GM19023 (cell line): ENCODE results near the gene LHX4.
A peak's percentile ranks its signal among the peaks of the same experiment; 100 is the strongest.

Experiments
- ATAC-seq: cut with Tn5 transposase; IDR thresholded peaks from one replicate; pipeline ENCODE4 v1.9.1; 2021; ENCODE audit warnings: mild to moderate bottlenecking, moderate library complexity; ENCODE audit not compliant: unreplicated experiment

LHX4 gene

GRCh38 chr1:180241716-180242544 is 11.9 kb downstream of the LHX4 start:
- ATAC-seq: no peak

GRCh38 chr1:180243517-180244221 is 13.6 kb downstream of the LHX4 start:
- ATAC-seq: no peak

DNA sequence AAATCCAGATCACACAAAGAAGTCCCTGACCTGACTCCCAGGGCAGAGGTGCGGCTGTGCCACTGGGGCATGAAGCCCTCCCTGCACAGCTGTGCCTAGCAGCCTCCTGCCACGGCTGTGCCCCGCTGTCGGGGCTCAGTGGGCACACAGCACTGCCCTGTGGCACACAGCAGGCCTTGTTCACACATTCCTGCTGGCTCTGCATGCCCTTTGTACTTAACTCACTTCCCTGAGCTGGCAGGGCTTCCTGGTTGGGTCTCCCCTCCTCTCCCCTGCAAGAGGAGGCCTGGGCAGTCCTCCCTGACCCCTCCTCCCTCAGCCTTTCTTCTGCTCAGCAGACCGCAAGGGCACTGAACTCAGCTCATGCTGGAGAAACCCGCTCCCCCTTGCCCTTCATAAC is 14.8 kb downstream of the LHX4 start:
- ATAC-seq: no peak

- ATAC-seq: no peak
These were observed 16.5 kb downstream of the LHX4 start for GRCh38 chr1:180246579-180246978.

DNA sequence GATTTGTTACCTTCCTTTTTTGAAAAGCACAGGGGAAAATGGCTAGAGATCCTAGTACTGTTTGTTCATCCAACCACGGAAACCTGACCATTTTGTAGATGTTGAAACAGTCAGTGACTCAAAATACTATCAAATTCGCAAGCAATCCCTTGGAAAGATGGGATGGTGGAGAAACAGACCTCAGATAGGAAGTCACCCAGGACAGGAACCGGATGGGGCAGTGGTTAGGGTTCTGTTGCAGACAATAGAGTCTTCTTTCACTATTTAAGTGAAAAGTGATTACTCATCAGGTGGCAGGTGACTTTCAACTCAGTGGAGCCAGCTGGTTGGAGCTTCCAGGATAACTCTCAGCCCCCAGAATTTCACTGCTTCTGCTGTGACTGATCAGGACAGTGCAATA is 17.0 kb downstream of the LHX4 start:
- ATAC-seq: no peak

DNA sequence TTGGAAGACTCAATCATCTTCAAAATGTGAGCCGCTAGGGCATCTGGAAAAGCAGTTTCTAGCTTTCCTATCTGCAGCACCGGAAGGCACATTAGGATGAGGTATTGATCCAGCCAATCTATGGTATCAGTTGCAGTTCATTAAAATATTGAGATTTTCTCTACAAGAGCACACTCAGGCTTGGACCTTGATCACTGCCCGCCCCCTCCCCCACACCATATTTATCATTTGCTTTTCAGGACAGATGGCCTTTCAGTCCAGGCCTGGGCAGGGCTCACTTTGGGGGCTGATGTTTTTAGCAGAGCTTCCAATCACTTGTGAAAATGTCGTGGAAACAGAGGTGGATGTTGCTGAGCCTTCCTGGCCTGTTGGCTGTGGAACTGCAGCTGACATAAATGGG is 17.5 kb downstream of the LHX4 start:
- ATAC-seq: no peak

GRCh38 chr1:180248176-180248575 is 18.1 kb downstream of the LHX4 start:
- no peak for ATAC-seq

DNA sequence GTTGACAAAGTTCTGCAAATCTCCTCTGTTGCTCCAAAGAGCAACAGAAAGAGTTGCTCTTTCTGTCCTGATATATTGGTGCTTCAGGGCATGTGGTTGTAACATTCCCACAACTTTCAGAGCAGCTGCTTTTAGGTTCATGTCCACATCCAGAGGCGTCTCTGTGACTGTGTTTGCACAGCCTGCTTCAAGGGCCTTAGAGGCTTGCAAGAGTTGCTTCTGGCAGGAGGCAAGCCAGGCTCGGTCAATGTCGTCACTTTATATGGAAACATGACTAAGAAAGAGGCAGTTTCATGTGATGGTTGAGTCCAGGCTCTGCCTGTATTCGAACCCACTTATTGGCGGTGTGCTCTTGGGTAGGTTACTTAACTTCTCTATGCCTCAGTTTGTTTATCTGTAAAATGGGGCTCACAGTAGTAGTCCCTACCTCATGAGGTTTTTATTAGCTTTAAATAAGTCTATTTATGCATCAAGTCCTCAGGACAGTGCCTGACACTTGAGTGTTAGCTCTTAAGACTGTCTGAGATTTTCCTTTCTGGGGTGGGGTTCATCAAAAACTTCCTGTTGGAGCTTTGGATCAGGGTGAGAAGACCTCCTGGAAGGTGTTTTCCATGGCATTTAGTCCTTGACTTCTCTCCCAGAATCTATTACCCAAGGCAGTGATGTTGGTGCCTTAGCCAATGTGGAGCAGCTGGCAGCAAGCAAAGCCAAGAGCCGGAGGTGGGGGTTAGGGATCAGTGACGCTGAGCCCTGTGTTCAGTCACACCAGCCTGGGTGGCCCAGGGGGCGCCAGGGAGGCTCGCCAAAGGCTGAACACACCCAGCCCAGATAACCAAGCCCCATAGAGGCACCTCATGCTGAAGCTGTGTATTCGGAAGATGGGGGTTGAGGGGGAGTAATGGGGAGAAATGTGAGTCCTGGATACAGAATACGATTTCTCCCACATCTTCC is 18.9 kb downstream of the LHX4 start:
- ATAC-seq: no peak

DNA sequence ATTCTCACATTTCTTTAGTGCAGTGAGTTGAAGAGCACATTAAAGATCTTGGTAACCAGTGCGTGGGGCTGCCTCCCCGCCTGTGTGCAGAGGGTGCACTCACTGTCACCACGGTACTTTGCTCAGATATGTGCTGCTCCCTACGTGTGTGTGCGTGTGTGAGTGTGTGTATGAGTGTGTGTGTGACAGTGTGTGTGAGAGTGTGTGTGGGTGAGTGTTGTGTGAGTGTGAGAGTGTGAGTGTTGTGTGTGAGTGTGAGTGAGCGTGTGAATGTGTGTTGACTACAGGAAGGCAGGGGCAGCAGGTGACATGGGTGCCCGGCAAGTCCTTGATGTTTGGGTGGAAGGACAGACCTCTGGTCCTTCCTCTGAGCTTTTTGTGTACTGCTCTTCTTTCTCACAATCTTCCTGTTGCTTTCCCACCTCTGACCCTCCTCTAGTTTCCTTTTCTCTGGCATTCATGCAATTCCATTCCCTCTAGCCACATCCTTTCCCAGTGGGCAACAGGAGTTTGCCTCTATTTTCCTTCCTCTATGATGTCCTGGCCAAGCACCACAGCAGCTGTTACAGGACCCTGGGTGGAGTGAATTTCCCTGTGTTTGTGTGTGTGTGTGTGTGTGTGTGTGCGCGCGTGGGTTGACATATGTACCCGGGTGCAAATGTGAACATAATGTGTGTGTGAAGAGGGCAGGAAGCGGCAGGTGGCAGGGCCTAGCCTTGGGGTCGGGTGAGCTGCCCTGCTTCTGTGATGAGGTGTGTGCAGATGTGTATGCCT is 19.8 kb downstream of the LHX4 start:
- ATAC-seq: no peak

GRCh38 chr1:180250499-180250770 is 20.4 kb downstream of the LHX4 start:
- ATAC-seq: no peak

DNA sequence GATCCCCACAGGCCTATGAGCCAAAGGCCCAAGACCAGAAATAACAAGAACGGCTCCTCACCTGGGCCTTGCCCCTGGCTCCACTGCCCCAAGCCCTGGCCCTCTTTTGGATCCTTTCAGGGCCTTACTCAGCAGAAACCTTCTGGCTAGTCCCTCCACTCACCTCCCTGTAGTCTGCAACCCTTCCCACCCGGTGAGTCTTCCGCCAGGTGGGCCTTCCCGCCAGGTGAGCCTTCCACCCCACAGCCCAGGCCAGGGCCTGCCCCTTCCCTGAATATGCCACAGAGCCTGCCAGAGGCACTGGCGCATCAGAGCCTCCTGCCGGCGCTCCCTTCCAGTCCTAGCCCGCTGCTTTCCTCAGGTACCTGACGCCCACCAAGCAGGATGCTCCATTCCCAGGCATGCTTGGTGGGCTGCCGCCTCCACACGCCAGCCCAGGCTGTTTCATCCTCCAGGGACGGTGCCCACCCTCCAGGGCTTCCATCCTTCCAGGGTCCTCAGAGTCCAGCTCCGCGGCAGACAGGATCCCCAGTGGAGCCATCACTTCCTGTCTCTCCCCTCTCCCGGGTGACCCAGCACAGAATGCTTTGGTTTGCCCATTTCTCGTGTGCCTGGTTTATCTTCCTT is 20.9 kb downstream of the LHX4 start:
- no peak for ATAC-seq

DNA sequence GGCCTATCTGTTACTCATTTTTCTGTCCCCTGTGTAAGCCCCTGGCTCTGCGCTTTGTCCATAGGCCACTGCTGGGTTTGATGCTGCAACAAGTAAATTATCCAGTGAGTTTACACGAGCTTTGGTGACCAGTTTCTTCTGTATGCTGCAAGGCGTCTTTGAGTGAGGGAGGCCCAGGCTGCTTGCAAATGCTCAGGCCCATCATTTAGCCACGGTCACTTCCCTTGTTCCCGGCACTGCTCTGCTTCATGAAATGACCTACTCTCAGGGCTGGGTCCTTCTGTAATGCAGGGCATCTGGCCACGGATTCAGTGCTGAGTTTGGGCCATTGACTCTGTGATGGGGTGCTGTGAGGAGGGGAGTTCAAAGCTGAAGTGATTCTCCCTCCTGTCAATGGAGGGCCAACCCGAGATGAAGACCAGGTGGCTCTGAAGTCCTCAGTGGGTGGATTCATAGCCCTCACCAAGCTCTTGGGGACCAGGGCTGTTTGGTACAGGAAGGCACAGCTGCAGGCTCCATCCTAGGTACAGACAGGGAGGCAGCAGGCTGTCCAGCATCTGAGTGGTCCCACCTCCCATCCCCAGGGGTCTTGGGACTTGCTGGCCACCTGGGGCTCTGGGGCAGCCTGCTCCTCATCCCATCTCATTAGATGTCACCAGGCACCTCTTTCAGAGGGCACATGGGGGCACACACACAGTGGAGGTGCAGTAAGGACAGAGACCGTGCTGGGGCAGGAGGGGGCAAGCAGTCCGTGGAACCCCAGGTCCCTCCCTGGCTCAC is 21.7 kb downstream of the LHX4 start:
- ATAC-seq: no peak

- peak; percentile 61 for ATAC-seq
These were observed 22.8 kb downstream of the LHX4 start for GRCh38 chr1:180252638-180253536.

GRCh38 chr1:180253585-180254495 is 23.8 kb downstream of the LHX4 start:
- no peak for ATAC-seq

DNA sequence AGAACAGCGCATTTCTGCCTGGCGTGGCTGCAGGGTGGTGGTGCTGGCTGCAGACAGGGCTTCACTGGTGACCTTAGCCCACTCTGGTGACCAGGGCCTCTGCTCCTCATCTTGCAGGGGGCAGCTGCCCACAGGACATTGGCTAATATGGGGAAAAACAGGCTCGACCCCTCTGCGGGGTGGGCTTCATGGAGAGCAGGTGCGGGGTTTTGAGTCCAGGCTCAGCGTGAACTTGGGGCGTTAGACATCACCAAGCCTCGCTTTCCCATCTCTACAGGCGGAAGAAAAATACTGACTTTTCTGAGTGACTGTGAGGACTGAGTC is 24.4 kb downstream of the LHX4 start:
- no peak for ATAC-seq

- ATAC-seq: no peak
These were observed 24.8 kb downstream of the LHX4 start for GRCh38 chr1:180254854-180255253.

DNA sequence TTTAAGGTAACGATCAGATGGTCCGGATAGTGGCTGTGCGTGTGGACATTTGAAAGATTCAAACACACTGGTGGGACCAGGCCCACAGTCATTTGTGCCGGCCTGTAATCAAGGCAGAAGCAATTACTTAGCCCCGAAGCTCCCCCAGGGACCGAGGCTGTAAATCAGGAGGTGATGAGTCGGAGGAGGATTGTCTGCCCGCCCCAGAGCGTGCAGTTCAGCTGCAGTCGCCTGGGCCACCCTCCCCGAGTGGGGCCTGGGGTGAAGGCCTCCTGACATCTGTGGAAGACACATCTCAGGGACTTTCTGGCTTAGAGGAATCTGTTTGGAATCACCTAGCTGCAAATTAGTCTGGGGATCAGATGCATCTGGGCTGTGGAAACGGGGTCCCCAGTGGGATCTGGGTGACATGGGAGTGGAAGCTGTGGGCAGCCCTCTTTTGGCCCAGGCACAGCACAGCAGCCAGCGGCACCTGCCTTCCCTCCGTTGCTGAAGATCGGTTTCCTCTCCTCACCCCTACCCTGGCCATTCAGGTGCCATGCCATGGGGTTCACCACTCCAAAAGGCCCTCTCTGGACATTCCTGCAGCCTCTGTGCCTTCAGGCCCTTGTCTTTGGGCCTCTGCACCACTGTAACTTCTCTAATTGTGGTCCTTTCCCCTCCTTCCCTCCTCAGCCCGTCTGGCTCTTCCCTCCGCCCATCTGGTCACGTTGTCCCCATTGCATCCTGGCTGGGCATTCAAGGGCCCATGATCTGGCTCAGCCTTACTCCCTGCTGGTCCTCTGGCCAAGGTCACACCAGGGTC is 25.7 kb downstream of the LHX4 start:
- ATAC-seq: no peak
